Thyroid gland (tissue), 4 donors: ENCODE results near the gene OTOG. TPM values are rescaled to one million over a fixed set of nuclear protein-coding genes. Genes with fewer than 3 reads are reported as not detected.

Source experiments
- DNase-seq, 2 donors: peaks; one replicate each; pipeline ENCODE4 v3.0.0-alpha.2; 2019
- H3K27ac ChIP-seq, 3 donors: fragments of 200-600 bp; sonication (generic); 1 replicate in 2 of 3; 2 replicates in 1 of 3; pipeline ENCODE4 v1.5.1; 2016 to 2019; ENCODE audit warnings: mild to moderate bottlenecking in 1 of 3, moderate library complexity in 1 of 3
- H3K27me3 ChIP-seq: fragments of 200-600 bp; sonication (generic); one replicate; pipeline ENCODE4 v1.5.1; 2019
- H3K36me3 ChIP-seq, 2 donors: fragments of 200-600 bp; sonication (generic); one replicate each; pipeline ENCODE4 v1.5.1; 2016 to 2019
- H3K4me1 ChIP-seq, 2 donors: fragments of 200-600 bp; sonication (generic); one replicate each; pipeline ENCODE4 v1.5.1; 2017 to 2019
- H3K4me3 ChIP-seq, 3 donors: fragments of 200-600 bp; sonication (generic); replicated peaks in 1 of 3; 1 replicate in 2 of 3; 2 replicates in 1 of 3; pipeline ENCODE4 v1.5.1; 2016; ENCODE audit warnings: mild to moderate bottlenecking in 1 of 3
- H3K9me3 ChIP-seq: fragments of 200-600 bp; sonication (generic); one replicate; pipeline ENCODE4 v1.5.1; 2017
- POLR2A ChIP-seq, 2 donors: fragments of 450-650 bp; IDR thresholded peaks; one replicate each; pipeline ENCODE4 v1.6.1; 2017; ENCODE audit warnings: antibody characterized with exemption in 2 of 2, mild to moderate bottlenecking in 2 of 2, moderate library complexity in 1 of 2
- WGBS, 2 donors: methylation state at CpG; one replicate each; pipeline ENCODE4 v1.1.5; 2017; 5-methylcytosine and 5-hydroxymethylcytosine counted together
- intact Hi-C: fragments of 100-400 bp; cut with DNase I; formaldehyde crosslinking; loops from one replicate; pipeline ENCODE4 v1.15.1; 2023
- total RNA-seq, 4 donors: library from RNA; depleted of rRNA; stranded (reverse); fragments of >200 nt; gene quantifications; one replicate each; pipeline ENCODE4 v1.2.3, GENCODE V29; 2016
- TF ChIP-seq, protein P1 (sequence below), 6 experiments: fragments of 200-600 bp in 3 of 6; fragments of 450-650 bp in 3 of 6; sonication (generic) in 3 of 6; IDR thresholded peaks; one replicate each; pipeline ENCODE4 v1.5.1; 2016 to 2019; ENCODE audit warnings: antibody characterized with exemption in 6 of 6, mild to moderate bottlenecking in 2 of 6, inconsistent platforms in 1 of 6, moderate library complexity in 1 of 6

OTOG gene
- total RNA-seq, 4 donors from 2014 or later = not detected

- DNase-seq = no peak
- Histone ChIP-seq H3K27me3 (no peaks in the 10 kb centered on the region), H3K36me3 (no peaks in the 10 kb centered on the region), H3K9me3 (no peaks in the 10 kb centered on the region), H3K4me3 (no peak overlapping the region), H3K4me1 (no peaks in the 10 kb centered on the region), H3K27ac (no peak overlapping the region)
- 60 to 68% methylated on average over 6 of the region's 6 CpGs for whole genome bisulfite sequencing, 2 donors
- intact Hi-C loops = no loop called here
- no peak for TF ChIP-seq POLR2A (IDR thresholded peaks at IDR 0.05)
- TF ChIP-seq, protein P1, sequence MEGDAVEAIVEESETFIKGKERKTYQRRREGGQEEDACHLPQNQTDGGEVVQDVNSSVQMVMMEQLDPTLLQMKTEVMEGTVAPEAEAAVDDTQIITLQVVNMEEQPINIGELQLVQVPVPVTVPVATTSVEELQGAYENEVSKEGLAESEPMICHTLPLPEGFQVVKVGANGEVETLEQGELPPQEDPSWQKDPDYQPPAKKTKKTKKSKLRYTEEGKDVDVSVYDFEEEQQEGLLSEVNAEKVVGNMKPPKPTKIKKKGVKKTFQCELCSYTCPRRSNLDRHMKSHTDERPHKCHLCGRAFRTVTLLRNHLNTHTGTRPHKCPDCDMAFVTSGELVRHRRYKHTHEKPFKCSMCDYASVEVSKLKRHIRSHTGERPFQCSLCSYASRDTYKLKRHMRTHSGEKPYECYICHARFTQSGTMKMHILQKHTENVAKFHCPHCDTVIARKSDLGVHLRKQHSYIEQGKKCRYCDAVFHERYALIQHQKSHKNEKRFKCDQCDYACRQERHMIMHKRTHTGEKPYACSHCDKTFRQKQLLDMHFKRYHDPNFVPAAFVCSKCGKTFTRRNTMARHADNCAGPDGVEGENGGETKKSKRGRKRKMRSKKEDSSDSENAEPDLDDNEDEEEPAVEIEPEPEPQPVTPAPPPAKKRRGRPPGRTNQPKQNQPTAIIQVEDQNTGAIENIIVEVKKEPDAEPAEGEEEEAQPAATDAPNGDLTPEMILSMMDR (IDR thresholded peaks at IDR 0.05) = no peak
Measured at GRCh38 chr11:17651061-17651460, 104.0 kb downstream of the OTOG start.

DNA sequence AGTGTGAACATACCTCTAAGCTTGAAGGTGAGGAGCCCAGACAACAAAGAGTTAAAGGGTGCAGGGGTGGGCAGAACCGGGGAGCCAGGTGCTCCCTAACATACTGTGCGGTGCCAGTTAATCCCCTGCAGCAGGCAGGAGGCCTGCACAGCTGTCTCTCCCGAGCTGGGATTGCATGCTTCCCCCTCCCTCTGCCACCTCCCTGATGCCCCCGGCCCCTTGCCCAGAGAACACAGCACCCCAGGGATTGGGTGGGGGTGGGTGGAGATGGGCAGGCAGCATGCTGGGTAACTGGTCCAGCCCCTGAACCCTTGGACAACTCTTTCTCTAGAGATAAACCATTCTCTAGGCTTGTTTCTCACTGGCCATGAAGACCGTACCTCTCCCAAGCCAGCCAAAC, 104.6 kb downstream of the OTOG start:
- DNase-seq = no peak
- H3K4me3 ChIP-seq = no peak overlapping the region
- TF ChIP-seq, protein P1 (IDR thresholded peaks at IDR 0.05) = no peak
- TF ChIP-seq POLR2A (IDR thresholded peaks at IDR 0.05) = no peak
- no peak overlapping the region for H3K27ac ChIP-seq
- intact Hi-C loops = no loop called here
- H3K4me1 ChIP-seq = no peaks in the 10 kb centered on the region
- H3K9me3 ChIP-seq = no peaks in the 10 kb centered on the region
- H3K27me3 ChIP-seq = no peaks in the 10 kb centered on the region
- H3K36me3 ChIP-seq = no peaks in the 10 kb centered on the region
- WGBS, 2 donors = 35 to 55% methylated on average over 5 of the region's 5 CpGs

GRCh38 chr11:17652556-17652955, 105.5 kb downstream of the OTOG start:
- intact Hi-C loops = no loop called here
- H3K4me1 ChIP-seq = no peaks in the 10 kb centered on the region
- H3K9me3 ChIP-seq = no peaks in the 10 kb centered on the region
- 64 to 70% methylated on average over 2 of the region's 2 CpGs for WGBS, 2 donors
- no peak overlapping the region for H3K4me3 ChIP-seq
- no peak overlapping the region for H3K27ac ChIP-seq
- no peaks in the 10 kb centered on the region for H3K27me3 ChIP-seq
- H3K36me3 ChIP-seq = no peaks in the 10 kb centered on the region
- no peak for TF ChIP-seq POLR2A (IDR thresholded peaks at IDR 0.05)
- TF ChIP-seq, protein P1 (IDR thresholded peaks at IDR 0.05) = no peak
- no peak for DNase-seq

GRCh38 chr11:17653611-17654010, 106.6 kb downstream of the OTOG start:
- 74 to 82% methylated on average over 6 to 10 of the region's 10 CpGs for WGBS, 2 donors
- H3K4me1 ChIP-seq = no peaks in the 10 kb centered on the region
- no peaks in the 10 kb centered on the region for H3K36me3 ChIP-seq
- no peak overlapping the region for H3K4me3 ChIP-seq
- no peaks in the 10 kb centered on the region for H3K9me3 ChIP-seq
- TF ChIP-seq, protein P1 (IDR thresholded peaks at IDR 0.05) = no peak
- TF ChIP-seq POLR2A (IDR thresholded peaks at IDR 0.05) = no peak
- DNase-seq = no peak
- H3K27ac ChIP-seq = no peak overlapping the region
- H3K27me3 ChIP-seq = no peaks in the 10 kb centered on the region
- intact Hi-C loops = no loop called here

DNA sequence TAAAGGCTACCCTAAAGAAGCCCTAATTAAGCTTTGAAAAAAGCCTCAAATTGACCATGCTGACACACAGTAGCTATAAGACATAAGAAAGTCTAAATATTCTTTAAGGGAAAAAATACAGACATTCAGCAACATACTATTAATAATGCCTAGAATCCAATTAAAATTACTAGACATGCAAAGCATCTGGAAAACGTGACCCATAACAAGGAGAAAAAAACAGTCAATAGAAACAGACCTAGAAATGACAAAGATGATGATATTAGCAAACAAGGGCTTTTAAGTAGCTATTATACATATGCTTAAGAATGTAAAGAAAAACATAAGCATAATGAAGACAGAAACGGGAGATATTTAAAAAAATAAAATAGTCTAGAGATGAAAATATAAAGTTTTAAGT, 108.6 kb downstream of the OTOG start:
- TF ChIP-seq, protein P1 (IDR thresholded peaks at IDR 0.05) = no peak
- no peak for TF ChIP-seq POLR2A (IDR thresholded peaks at IDR 0.05)
- DNase-seq = no peak

More for the DNA sequence above, 108.6 kb downstream of the OTOG start:
- intact Hi-C loops = no loop called here
- H3K36me3 ChIP-seq = no peaks in the 10 kb centered on the region
- H3K4me1 ChIP-seq = no peaks in the 10 kb centered on the region
- WGBS, 2 donors = 79 to 81% methylated on average over 2 of the region's 2 CpGs
- no peak overlapping the region for H3K4me3 ChIP-seq
- H3K9me3 ChIP-seq = no peaks in the 10 kb centered on the region
- H3K27me3 ChIP-seq = no peaks in the 10 kb centered on the region
- H3K27ac ChIP-seq = no peak overlapping the region
